GM18873 (cell line): Measurements from ENCODE around the gene HHATL.

Source experiments
- ATAC-seq: cut with Tn5 transposase; IDR thresholded peaks from one replicate; pipeline ENCODE4 v1.9.1; 2021; ENCODE audit warnings: mild to moderate bottlenecking, moderate library complexity, moderate number of reproducible peaks; ENCODE audit not compliant: unreplicated experiment, low FRiP score

Gene HHATL

DNA sequence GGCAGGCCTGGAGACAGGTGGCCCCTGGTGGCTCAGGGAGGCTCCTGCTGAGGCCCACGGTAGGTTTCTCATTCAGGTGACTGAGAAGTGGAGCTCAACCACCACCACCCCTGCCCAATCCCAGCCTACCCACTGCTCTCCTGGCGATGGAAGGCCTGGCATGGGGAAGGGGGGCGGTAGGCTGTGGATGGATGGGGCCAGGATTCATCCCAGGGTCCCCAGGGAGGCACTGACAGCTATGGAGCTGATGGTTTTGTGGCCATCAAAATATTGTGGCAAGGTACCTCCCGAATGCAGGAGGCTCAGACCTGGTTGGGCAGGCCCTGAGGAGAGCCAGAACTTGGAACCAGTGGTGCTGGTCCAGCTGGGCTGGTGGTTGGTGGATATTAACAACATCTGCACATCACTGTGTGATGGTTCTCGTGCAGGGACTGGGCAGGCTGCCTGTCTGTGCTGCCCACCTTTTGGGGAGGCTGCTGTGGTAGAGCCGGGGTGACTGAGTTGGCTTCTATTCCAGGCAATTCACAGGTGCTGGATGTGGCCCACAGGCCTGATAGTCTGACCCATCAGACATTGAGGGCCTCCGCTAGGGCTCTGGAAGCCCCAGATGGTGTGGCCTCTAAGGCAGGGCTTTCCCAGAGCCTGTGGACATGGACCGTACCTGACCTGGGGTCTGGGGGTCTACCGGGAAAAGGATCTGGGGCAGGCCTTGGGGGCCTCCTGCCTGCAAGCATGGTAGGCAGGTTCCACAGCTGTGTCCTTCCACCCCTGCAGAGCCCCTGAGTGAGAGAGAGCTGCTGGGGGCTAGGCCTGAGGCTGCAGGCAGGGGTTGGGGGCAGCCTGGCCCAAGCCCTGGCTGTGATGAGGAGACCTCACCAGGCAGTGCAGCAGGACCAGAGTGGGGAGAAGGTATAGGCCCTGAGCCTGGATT, 45.7 kb downstream of the HHATL start:
- ATAC-seq: no peak

DNA sequence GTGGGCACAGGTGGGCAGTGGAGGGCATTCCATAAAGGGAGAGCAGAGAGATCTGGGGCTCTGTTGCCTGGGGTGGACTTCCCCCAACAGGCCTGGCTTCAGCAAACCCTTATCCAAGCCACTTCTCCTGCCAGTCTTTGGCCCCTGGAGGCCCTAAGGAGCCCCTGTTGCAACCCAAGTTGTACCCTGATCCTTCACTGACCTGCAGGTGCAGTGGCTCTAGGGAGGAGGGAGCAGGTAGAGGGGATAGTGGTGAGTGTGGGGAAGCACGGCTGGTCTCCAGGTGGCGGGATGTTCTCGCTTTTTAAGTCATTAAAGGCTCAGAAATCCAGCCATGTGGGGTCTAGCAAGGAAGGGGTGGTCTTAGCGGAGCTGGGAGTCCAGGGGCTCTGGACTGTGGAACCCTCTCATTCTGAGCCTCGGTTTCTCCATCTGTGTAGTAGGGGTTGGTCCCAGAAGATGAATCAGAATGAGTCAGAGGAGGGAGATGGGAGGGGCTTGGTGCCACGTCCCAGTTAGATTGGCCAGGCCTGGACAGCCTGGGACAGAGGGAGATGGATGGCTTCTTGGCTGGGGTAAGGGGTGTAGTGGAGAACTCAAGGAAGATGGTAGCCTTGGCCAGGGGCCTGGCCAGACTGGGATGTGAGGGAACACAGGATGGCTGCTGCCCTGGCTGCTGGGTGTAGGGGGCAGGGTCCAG, 46.5 kb downstream of the HHATL start:
- no peak for ATAC-seq

DNA sequence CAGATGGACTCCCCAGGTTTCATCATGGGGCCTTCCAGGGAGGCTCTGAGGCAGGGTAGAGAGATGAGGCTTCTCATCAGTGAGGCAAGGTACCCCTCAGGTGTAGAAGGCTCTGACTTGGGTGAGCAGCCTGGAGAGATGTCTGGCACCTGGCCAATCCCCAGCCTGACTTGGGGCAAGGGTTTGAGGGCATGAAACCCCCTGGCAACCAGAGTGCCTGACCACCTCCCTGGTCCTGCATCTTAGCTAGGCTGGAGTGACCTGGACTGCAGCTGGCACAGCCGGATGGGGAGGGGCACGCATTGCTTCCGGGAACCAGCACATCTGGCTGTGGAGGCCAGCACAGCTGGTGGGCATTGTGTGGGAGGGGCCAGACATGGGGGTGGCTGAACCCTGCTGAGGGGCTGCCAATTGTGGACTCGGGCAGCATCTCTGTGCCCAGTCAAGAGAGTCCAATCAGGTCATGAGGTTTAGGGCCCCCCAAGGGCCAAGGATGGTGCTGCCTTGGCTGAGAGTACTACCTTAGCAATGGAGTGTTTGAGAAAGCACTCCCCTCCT, 47.2 kb downstream of the HHATL start:
- no peak for ATAC-seq

DNA sequence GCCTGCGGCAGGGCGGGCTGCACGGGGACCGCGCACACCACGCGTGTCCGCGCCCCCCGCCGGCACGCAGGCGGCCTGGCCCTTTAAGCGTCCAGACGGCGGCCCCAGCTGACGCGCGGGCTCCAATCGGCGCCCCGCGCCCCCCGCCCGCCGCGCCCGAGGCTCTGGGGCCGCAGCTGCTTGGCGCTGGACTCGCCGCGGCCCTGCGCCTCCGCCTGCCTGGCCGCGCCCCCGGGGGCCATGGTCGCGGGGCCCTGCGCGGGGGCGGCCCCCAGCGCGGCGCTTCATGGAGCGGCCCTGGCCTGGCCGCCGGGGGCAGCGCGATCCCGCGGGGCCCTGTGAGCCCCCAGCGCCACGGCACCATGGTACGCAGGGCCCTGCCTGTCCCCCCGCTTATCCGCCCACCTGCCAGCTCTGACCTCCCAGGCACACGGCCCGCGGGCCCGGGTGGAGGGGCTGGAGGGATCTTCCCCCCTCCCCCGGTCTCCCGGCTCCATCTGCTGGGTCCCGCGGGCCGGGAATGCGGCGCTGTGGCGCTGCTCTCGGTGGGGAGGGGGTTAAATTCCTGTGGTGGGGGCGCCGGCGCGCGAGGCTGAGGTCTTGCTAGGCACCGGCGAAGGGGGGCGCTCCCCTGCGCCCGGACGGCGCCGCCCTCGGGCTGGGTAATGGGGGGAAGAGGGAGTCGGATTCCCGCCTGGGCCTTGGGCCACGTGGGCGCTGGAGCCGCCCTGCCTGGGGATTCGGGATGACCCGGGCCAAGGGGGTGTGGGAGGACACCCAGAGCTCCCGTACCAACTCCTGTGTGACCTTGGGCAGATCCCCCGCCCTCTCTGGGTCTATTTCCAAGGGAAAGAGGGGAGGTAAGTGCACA, 48.0 kb downstream of the HHATL start:
- ATAC-seq: no peak

DNA sequence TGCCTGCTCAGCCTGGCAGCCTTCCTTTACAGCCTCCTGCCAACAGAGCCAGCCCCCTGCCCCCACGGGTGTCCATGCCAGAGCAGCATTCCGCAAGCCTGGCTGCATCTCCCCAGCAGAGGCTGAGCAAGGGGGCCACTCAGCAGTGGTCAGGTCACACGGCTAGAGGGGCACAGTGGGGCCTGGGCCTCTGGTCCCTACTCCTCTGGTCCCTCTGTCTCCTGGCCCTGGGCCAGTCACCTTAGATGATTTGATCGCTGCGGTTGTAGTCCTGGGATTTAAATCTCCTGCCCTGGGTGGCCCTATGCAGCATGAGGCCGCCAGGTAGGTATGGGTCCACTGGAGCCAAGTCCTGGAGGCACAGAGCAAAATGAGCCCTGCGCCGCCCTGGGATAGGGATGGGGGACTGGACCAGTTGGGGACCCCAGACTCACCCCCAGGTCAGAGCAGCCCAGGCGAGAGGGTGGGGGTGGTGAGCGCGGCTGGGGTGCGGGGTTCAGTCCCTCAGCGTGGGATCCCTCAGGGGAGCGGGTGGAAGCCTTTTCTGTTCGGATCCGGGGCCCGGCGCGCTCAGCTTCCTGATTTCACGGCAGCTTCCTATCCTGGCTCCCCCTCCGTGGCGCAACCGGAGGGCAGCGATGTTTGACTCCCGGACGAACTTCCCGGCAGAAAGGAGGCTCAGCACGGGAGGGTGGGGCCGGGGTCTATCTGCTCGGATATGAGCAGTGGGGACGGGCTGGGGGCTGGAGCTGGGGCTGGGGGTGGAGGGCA, 48.9 kb downstream of the HHATL start, which contains the start of gene ZBTB47:
TSS of gene ZBTB47 (plus strand) at position 138 of the 771 bp plus-strand sequence. CDS start 4,659 bp downstream, outside the sequence.
- no peak for ATAC-seq

DNA sequence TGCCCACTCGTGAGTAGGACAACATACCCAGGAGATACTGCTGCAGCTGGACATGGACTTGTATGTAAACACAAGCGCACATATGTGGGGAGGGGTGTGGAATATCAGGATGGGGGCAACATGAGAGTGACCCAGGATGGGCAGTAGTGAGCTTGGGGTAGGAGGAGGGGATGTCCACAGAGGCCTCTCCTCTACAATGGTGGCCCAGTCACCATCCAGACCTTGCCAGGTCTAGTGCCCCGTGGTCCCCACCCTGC, 49.4 kb downstream of the HHATL start:
- no peak for ATAC-seq

DNA sequence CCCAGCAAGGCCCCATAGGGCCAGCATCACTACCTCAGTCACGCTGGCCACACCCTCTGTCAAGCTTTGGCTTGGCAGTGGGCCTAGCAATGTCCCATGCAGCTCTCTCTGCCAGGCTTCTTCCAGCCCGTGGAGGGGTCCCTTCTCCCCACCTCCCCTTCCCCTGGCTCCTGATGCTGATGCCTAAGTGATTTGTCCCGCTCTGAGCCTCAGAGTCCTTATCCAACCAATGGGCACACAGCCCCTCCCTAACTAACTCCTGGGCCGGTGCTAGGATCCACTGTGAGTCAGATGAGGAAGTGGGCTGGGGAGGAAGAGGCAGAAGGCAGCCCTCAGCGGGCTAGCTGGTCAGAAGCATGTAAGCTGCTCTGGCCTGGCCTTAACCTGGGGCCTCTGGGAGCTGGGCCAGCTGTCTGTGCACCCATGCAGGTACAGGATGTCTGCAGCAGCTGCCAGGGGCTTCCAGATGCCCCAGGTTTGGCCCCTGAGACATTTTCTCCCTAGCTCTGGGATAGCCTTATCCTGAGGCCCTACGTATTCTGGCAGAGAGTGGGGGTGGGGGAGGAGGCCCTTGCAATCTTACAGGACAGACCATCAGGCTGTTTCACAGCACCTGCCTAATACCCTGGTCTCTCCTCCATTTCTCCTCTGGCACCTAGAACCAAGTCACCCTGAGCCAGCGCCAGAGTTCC, 49.8 kb downstream of the HHATL start:
- ATAC-seq: no peak

DNA sequence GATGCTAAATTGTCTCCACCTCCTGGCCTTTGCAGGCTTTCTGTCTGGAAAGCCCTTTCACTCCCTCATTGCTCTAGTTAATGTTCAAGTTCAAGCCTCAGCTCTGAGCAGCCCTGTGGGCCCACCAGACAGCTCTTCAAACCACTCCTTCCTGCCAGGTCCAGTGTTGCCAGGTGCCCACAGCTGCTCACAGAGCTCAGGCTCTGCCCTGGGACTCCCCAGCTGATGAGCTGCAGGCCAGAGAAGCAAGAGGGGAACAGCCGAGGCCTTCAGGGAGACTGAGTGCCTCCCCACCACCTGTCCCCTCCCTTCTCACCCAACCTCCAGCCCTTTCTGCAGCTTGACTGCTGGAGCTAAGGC, 50.4 kb downstream of the HHATL start:
- ATAC-seq: no peak

DNA sequence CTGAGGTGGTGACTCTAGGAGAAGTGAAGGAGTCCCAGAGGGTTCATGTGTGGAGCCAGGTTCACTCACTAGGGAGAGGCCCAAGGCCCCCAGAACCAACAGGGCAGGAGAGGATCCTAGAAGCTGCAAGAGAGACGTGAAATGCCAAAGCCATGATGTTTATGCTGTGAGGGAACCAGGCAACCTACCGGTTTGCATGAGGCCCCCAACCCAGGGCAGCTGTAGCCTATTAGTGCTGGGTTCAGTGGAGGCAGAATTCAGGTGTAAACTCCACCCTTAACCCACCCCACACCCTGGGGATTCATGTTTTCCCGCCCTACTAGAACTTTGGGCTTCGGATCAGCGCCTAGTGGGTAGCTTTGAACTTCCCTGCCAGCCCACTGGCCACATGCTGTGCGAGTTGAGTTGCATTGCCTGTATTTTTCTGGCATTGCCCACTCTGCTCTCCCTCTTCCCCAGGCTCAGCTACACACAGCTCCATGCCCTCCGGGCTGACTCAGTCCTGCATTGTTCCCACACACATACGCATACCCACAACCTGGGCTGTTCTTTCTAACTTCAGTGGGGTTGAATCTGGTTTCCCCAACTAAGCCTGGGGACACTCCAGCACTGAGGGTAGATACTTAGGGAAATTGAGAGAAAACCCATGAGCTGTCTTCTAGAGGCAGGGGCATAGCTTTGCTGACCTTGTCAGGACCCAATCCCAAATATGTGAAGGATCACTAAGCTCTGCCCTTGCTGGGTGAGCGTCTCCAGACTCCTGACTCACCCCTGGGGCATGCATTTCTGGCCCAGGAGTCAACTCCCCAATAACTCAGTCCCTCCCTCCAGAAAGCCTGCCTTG, 51.1 kb downstream of the HHATL start:
- no peak for ATAC-seq

DNA sequence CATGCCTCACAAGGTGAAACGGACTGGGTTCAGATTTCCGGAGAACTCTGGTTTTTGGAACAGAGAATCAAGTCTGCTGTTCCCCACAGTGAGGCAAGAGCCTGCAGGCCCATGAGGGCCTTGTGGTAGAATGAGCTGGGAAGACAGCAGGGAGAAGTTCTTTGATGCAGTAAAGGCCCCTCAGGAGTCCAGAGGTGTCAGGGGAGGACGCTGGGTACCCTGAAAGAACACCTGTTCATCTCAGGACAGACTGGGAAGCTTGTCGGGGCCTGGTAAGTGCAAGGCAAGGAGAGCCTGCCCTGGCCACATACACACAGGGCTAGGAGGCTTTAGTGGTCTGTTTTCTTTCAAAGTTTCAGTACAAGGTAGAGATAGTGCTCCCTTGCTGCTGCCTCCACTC, 52.8 kb downstream of the HHATL start:
- no peak for ATAC-seq

DNA sequence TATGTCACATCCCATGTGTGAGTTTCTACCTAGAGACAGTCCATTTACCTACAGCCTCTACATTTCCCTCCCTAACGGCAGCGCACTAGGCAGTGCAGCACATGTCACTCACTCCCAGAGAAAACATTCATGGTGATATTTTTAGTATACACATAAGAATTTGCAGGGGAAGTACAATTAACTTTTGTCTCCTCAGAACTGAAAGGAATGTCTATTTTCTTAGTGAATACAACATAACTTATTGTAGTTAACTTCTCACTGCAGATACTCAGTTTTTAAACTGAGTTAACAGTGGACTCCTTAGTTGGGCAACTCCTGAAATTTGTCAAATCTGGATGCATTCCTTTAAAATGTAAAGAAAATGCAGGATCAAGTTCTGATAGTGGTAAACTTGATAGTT, 53.6 kb downstream of the HHATL start:
- no peak for ATAC-seq

DNA sequence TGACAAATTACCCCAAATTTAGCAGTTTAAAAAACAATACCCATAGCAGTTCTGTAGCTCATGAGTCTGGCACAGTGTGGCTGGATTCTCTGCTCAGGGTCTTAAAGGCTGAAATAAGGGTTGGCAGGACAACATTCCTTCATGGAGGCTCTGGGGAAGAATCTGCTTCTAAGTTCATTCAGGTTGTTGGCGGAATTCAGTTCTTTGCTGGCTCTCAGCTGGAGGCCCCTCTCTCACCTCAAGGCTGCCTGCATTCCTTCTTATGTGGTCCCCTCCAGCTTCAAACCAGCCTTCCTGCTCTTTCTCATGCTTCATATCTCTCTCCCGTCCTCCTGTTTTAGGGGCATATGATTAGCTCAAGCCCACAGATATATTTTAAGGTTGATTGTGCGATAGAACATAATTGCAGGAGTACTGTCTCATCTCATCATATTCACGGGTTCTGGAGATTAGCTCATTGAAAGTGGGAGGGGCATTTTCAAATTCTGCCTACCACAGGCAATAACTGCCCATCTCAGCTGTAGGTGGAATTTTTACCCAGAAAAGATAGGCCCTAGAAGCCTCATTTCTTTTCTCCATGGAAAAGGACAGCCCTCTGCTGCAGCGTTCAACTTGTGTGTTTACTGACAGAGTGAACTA, 54.7 kb downstream of the HHATL start:
- ATAC-seq: no peak
